Measurements from ENCODE around the gene FRAS1. TPM values are rescaled to one million over a fixed set of nuclear protein-coding genes. Genes with fewer than 3 reads are reported as not detected.

FRAS1 gene
- total and polyA plus RNA-seq, 2 of the 8 experiments (the other 6 are each of a cell fraction or from before 2014, with no cell fraction given) = 38.5 to 109 TPM

- TF ChIP-seq TBP (IDR thresholded peaks at IDR 0.05; ENCODE audit: low read depth, low read length) (no peak), CHD7 (IDR thresholded peaks at IDR 0.05; ENCODE audit: insufficient replicate concordance, low read length) (no peak), GTF2F1 (IDR thresholded peaks at IDR 0.05; ENCODE audit: borderline replicate concordance, low read depth, low read length) (no peak), USF2 (IDR thresholded peaks at IDR 0.05; ENCODE audit: low read length) (no peak), GABPA (IDR thresholded peaks at IDR 0.05; ENCODE audit: borderline replicate concordance, insufficient read depth, low read length) (no peak), SAP30 (IDR thresholded peaks at IDR 0.05; ENCODE audit: insufficient read depth, insufficient replicate concordance, low read length) (no peak), YY1 (IDR thresholded peaks at IDR 0.05; ENCODE audit: low read depth, low read length) (no peak), SIX5 (IDR thresholded peaks at IDR 0.05; ENCODE audit: low read depth, low read length) (no peak), EZH2 (IDR thresholded peaks at IDR 0.05; ENCODE audit: low read depth, low read length, severe bottlenecking) (no peak), CHD2 (IDR thresholded peaks at IDR 0.05; ENCODE audit: low read length) (no peak)
These were observed 312.6 kb downstream of the FRAS1 start (continued) for GRCh38 chr4:78369679-78370078.

All from H1 (cell line).